ENCODE measurements around the gene FOSL1. TPM values are rescaled to one million over a fixed set of nuclear protein-coding genes. Genes with fewer than 3 reads are reported as not detected.
A peak's percentile ranks its signal among the peaks of the same experiment; 100 is the strongest.

FOSL1 gene
- total RNA-seq = 10 to 100 TPM; 11.1 to 11.3 TPM

DNA sequence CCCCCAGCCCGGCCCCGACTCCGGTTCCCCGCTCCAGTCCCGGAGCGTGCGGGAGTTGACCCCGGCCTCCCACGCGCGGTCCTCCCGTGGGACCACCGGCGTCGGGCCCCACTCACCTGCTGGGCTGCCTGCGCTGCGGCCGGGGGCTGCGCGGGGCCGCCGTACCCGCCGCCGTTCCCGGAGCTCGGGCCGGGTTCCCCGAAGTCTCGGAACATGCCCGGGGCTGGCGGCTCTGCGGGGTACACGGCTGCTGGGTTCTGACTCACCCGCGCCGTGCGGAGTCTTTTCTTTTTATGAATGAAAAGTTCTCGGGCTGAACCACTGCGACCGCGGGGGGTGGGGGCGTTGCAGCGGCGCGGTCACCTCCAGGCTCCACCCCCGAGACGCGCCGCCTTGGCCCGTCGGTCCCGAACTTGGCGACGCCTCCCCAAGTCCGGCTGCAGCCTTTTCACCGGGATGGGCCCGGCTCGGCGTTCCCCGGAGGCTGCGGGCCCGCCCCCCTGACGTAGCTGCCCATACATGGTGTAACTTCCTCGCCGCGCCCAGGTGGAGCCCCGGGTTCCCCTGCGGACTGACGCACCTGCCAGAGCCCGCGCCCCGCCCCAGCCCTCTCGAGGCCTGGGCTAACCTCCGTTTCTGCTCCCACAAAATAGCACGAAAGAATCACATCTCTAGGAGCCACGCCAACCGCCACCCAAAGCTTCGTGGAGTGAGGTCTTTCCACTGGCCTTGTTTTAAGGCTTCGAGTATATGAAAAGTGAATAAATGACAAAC, at the start of gene FOSL1:
Gene FOSL1, minus strand, starts transcription at position 264 of the 774 bp plus-strand sequence. Its CDS starts 49 bp downstream, at position 215.
- intact Hi-C loops (cut with DNase I, micrococcal nuclease) = loop anchor here (1.0 kb wide), 8 partner anchors 10 to 412 kb away; partner anchors contain the start of genes C11orf68 (in 2 of the 2), CCDC85B (in 2 of the 2), DRAP1 (in 2 of the 2) and BANF1 (in 1 of the 2)
- ChIA-PET CTCF (interaction anchor here (1.1 to 7.8 kb wide), 6 partner anchors 8 to 41 kb away, joined by 3 to 113 read pairs (median 6); partner anchors contain the start of genes CCDC85B, FIBP and MUS81), POLR2A (interaction anchor here (0.6 to 5.1 kb wide), 5 partner anchors 10 to 892 kb away, joined by 3 to 59 read pairs (median 3); partner anchors contain the start of genes CCDC85B and FIBP)
- ATAC-seq (peak; percentile 85), DNase-seq (peak; percentile 98)
- no peaks in the 10 kb centered on the region for H3K9me3 Mint-ChIP-seq (ENCODE audit: low read depth)
- peak within 1 kb of the TSS; percentile 75 for H3K4me3 Mint-ChIP-seq
- H3K27me3 Mint-ChIP-seq = peaks cover 4% of the 10 kb centered on the region
- H3K27ac Mint-ChIP-seq = peak within 1 kb of the TSS; percentile 78
- H3K4me1 Mint-ChIP-seq = peaks cover 35% of the 10 kb centered on the region
- H3K36me3 Mint-ChIP-seq (ENCODE audit: low read depth) = peaks cover 25% of the 10 kb centered on the region

DNA sequence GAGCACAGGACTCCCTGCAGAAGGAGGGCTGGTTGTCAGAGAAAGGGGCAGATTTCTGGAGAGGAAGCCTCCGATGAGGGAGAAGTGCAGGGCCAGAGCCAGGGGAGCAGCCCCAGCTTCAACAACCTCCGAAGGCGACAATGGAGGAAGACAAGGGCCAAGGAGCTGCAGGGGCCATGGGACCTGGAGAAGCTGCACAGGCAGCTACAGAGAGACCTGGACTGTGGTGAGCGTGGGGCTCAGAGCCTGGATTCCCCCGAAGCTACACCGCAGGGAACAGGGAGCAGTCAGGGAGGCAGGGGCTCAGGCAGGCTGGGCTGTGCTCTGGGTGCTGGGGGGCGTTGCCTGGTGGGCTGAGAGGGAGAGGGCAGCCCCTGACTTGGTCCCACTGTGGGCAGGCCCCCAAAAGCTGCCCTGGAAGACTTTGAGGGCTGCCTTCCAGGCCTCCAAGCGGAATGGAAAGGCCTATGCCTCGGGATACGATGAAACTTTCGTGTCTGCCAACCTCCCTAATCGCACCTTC, 47.5 kb upstream of the FOSL1 start:
- ChIA-PET CTCF (interaction anchor here (0.6 to 1.0 kb wide), 3 partner anchors 11 to 97 kb away, joined by 3 read pairs; no protein-coding TSS in a partner anchor), POLR2A (no interaction called here)
- H3K36me3 Mint-ChIP-seq (ENCODE audit: low read depth) = no peaks in the 10 kb centered on the region
- H3K27ac Mint-ChIP-seq = no peak overlapping the region
- H3K4me3 Mint-ChIP-seq = no peak overlapping the region
- no peak for ATAC-seq
- DNase-seq = no peak
- H3K4me1 Mint-ChIP-seq = no peaks in the 10 kb centered on the region
- H3K27me3 Mint-ChIP-seq = no peaks in the 10 kb centered on the region
- intact Hi-C loops (cut with DNase I, micrococcal nuclease) = no loop called here
- H3K9me3 Mint-ChIP-seq (ENCODE audit: low read depth) = no peaks in the 10 kb centered on the region

DNA sequence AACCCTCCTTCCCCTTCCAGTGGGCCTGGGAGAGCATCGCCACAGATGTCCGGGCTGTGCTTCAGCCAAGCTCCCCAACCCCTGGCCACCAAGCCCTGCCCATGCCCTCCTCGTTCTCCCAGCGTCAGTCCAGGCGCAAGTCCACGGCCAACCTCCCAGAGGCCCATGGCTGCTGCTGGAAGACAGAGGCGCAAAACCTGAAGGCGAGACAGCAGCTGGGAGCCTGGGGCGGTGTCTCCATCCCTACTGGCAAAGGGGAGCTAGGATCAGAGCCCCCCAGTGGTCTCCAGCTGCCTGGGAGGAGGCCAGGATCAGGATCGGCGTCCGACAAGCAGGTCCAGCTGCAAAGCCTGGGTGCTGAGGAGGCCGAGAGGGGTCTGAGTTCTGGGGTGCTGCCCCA, 46.9 kb upstream of the FOSL1 start:
- DNase-seq = no peak
- CTCF ChIA-PET = interaction anchor here (0.8 to 1.0 kb wide), 2 partner anchors 62 to 98 kb away, joined by 3 read pairs; no protein-coding TSS in a partner anchor
- H3K4me3 Mint-ChIP-seq = no peak overlapping the region
- POLR2A ChIA-PET = no interaction called here
- H3K27me3 Mint-ChIP-seq = no peaks in the 10 kb centered on the region
- ATAC-seq = no peak
- H3K9me3 Mint-ChIP-seq (ENCODE audit: low read depth) = no peaks in the 10 kb centered on the region
- intact Hi-C loops (cut with DNase I, micrococcal nuclease) = no loop called here
- no peak overlapping the region for H3K27ac Mint-ChIP-seq
- no peaks in the 10 kb centered on the region for H3K4me1 Mint-ChIP-seq
- no peaks in the 10 kb centered on the region for H3K36me3 Mint-ChIP-seq (ENCODE audit: low read depth)

DNA sequence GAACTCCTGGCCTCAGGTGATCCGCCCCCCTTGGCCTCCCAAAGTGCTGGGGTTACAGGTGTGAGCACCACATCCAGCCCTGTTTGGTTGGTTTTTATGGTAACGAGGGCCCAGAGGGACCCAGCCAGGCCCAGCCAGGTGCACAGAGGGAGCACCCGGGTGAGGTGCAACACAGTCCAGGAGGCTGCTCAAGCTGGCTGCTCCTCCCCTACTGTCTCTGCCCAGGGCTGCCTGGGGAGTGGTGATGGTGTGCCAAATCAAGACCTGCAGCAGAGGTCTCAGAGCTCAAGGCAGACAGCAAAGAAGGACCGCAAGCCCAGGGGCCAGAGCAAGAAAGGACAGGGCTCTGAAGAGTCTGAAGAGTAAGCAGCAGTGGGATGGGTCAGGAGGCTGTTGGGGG, 46.5 kb upstream of the FOSL1 start:
- intact Hi-C loops (cut with DNase I, micrococcal nuclease) = no loop called here
- no peak for ATAC-seq
- Mint-ChIP-seq H3K36me3 (ENCODE audit: low read depth) (no peaks in the 10 kb centered on the region), H3K4me3 (no peak overlapping the region), H3K4me1 (peaks cover under 1% of the 10 kb centered on the region), H3K9me3 (ENCODE audit: low read depth) (no peaks in the 10 kb centered on the region), H3K27ac (no peak overlapping the region), H3K27me3 (no peaks in the 10 kb centered on the region)
- DNase-seq = no peak
- ChIA-PET POLR2A (no interaction called here), CTCF (interaction anchor here (0.8 to 1.0 kb wide), 2 partner anchors 61 to 98 kb away, joined by 3 read pairs; no protein-coding TSS in a partner anchor)

DNA sequence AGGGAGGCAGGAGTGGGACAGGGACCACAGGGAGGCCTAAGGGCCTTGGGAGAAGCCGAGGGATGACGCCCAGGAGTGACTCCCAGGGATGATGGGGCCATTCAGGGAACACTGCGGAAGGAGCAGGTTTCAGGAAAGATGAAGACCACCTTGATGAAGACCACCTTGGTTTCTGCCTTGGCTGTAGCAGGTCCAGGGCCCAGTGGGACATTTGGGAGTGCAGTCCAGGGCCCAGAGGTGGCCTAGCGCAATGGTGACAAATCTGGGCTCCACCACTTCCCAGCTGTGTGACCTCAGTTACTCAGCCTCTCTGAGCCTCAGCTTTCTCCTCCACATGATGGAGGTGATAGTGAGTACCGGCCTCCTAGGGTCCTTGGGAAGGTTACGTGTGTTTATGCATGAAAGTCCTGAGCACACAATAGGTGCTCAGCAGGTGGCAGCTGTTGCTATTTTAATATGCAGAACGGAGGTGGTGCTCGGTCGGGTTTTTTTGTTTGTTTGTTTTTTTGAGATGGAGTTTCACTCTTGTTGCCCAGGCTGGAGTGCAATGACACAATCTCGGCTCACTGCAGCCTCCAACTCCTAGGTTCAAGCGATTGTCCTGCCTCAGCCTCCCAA, 45.9 kb upstream of the FOSL1 start:
- intact Hi-C loops (cut with DNase I, micrococcal nuclease) = no loop called here
- Mint-ChIP-seq H3K27ac (no peak overlapping the region), H3K9me3 (ENCODE audit: low read depth) (no peaks in the 10 kb centered on the region), H3K36me3 (ENCODE audit: low read depth) (no peaks in the 10 kb centered on the region), H3K4me1 (peaks cover 7% of the 10 kb centered on the region), H3K4me3 (no peak overlapping the region), H3K27me3 (no peaks in the 10 kb centered on the region)
- ATAC-seq = no peak
- no peak for DNase-seq
- ChIA-PET POLR2A (no interaction called here), CTCF (interaction anchor here (0.6 to 0.7 kb wide), 2 partner anchors 13 to 100 kb away, joined by 3 to 4 read pairs; no protein-coding TSS in a partner anchor)

DNA sequence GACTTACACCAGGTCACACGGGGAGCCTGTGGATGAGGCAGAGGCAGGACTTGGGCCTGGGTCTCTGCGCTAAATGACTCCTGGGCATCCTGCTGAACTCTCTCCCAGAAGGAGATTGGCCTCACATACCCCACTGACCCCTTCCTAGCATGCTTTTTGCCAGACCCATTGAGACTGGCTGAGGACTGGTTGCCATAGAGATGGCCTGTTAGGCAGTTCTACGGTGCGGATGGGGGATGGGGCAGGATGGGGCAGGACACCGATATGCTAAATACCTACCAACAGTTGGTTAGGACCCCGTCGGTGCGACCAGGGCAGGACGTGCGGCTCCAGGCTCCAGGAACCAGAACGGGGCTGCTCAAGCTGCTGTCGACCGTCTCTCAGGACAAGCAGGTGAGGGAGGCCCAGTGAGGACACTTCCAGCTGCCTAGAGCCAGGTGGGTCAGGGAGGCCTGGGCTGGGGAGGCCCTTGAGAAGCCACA, 45.3 kb upstream of the FOSL1 start, which contains the start of gene TSGA10IP:
Gene TSGA10IP, plus strand, starts transcription at position 51 of the 482 bp plus-strand sequence. Its CDS starts 196 bp downstream, at position 247.
- DNase-seq = no peak
- POLR2A ChIA-PET = no interaction called here
- no peaks in the 10 kb centered on the region for H3K9me3 Mint-ChIP-seq (ENCODE audit: low read depth)
- H3K4me1 Mint-ChIP-seq = peaks cover 9% of the 10 kb centered on the region
- intact Hi-C loops (cut with DNase I, micrococcal nuclease) = no loop called here
- no peaks in the 10 kb centered on the region for H3K36me3 Mint-ChIP-seq (ENCODE audit: low read depth)
- no peak within 1 kb of the TSS for H3K4me3 Mint-ChIP-seq
- CTCF ChIA-PET = interaction anchor here (0.6 to 0.7 kb wide), 2 partner anchors 13 to 101 kb away, joined by 3 to 4 read pairs; no protein-coding TSS in a partner anchor
- H3K27ac Mint-ChIP-seq = no peak within 1 kb of the TSS
- H3K27me3 Mint-ChIP-seq = no peaks in the 10 kb centered on the region
- no peak for ATAC-seq

DNA sequence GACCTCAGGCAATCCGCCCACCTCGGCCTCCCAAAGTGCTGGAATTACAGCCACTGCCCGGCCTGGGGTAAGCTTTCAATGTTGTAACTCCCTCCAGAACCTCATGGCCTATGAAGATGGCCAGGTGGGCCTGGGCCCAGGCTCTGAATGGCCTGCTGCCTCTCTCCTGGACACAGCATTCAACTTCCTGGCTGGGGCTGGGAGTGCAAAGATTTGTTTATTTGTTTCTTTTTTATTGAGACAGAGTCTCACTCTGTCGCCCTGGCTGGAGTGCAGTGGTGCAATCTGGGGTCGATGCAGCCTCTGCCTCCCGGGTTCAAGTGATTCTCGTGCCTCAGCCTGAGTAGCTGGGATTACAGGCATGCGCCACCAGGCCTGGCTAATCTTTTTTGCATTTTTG, 44.6 kb upstream of the FOSL1 start:
- intact Hi-C loops (cut with DNase I, micrococcal nuclease) = no loop called here
- Mint-ChIP-seq H3K4me3 (no peak overlapping the region), H3K36me3 (ENCODE audit: low read depth) (no peaks in the 10 kb centered on the region), H3K9me3 (ENCODE audit: low read depth) (no peaks in the 10 kb centered on the region), H3K4me1 (peaks cover 9% of the 10 kb centered on the region), H3K27me3 (no peaks in the 10 kb centered on the region), H3K27ac (no peak overlapping the region)
- ATAC-seq (no peak), DNase-seq (no peak)
- CTCF ChIA-PET = interaction anchor here (0.7 kb wide), 1 partner anchor 232 kb away, joined by 3 read pairs; no protein-coding TSS in a partner anchor
- POLR2A ChIA-PET = no interaction called here

DNA sequence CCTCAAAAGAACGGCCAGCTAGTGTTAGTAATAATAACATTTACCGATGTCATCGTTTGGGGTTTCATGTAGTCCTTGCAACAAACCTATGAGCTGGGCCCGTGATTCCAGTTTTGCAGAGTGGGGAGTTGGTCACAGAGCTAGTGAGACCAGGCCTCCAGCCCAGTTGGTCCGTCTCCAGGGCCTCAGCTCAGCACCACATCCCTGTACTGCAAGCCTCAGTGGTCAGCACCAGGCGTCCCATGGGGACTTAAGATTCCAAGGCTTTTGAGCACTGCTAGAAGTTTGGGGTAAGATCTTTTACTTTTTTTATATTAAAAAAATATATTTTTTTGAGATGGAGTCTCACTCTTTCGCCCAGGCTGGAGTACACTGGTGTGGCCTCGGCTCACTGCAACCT, 44.0 kb upstream of the FOSL1 start:
- intact Hi-C loops (cut with DNase I, micrococcal nuclease) = no loop called here
- DNase-seq (no peak), ATAC-seq (no peak)
- Mint-ChIP-seq H3K27me3 (no peaks in the 10 kb centered on the region), H3K9me3 (ENCODE audit: low read depth) (no peaks in the 10 kb centered on the region), H3K4me3 (no peak overlapping the region), H3K4me1 (peaks cover 9% of the 10 kb centered on the region), H3K36me3 (ENCODE audit: low read depth) (no peaks in the 10 kb centered on the region), H3K27ac (no peak overlapping the region)
- POLR2A ChIA-PET = no interaction called here
- CTCF ChIA-PET = interaction anchor here (0.7 to 1.1 kb wide), 2 partner anchors 12 to 231 kb away, joined by 3 read pairs; no protein-coding TSS in a partner anchor

DNA sequence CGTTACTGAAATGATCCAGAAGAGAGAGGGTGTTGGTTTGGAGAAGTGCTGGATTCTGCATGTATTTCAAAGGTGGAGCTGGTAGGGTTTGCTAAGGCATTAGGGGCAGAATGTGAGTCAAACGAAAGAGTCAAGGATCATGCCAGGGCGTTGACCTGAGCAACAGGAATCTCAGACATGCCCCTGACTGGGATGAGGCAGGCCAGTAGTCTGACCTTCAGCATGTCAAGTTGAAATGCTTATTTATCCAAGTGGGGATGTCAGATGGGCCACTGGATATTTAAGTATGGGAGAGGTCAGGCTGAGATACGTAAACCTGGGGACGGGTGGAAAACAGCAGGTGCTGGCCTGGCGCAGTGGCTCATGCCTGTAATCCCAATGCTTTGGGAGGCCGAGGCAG, 42.3 kb upstream of the FOSL1 start:
- Mint-ChIP-seq H3K27me3 (no peaks in the 10 kb centered on the region), H3K4me1 (peaks cover 9% of the 10 kb centered on the region), H3K36me3 (ENCODE audit: low read depth) (no peaks in the 10 kb centered on the region), H3K27ac (no peak overlapping the region), H3K4me3 (no peak overlapping the region), H3K9me3 (ENCODE audit: low read depth) (no peaks in the 10 kb centered on the region)
- CTCF ChIA-PET = interaction anchor here (0.6 kb wide), 1 partner anchor 670 kb away, joined by 3 read pairs; no protein-coding TSS in a partner anchor
- POLR2A ChIA-PET = no interaction called here
- ATAC-seq (no peak), DNase-seq (no peak)
- intact Hi-C loops (cut with DNase I, micrococcal nuclease) = no loop called here

DNA sequence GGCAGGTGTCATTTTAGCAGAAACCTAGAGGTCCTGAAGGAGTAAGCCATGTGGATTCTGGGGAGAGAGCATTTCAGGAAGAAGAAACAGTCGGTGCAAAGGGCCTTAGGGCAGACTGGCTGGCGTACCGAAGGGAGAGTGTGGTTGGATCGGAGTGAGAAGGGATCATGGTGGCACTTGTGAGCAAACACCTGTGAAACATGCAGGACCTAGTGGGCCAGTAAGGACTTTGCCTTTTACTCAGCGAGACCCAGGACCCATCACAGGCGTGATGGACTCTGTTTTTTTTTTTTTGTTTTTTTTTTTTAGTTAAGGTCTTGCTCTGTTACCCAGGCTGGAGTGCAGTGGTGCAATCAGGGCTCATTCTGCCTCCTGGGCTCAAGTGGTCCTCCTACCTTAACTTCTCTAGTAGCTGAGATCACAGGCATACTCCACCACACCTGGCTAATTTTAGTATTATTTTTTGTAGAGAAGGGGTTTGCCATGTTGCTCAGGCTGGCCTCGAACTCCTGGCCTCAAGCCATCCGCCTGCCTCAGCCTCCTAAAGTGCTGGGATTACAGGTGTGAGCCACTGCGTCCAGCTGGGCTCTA, 41.6 kb upstream of the FOSL1 start:
- no peaks in the 10 kb centered on the region for H3K27me3 Mint-ChIP-seq
- peaks cover 9% of the 10 kb centered on the region for H3K4me1 Mint-ChIP-seq
- DNase-seq (no peak), ATAC-seq (no peak)
- H3K4me3 Mint-ChIP-seq = no peak overlapping the region
- no peaks in the 10 kb centered on the region for H3K9me3 Mint-ChIP-seq (ENCODE audit: low read depth)
- CTCF ChIA-PET = no interaction called here
- H3K27ac Mint-ChIP-seq = peak overlapping the region; percentile 48
- no peaks in the 10 kb centered on the region for H3K36me3 Mint-ChIP-seq (ENCODE audit: low read depth)
- POLR2A ChIA-PET = no interaction called here
- intact Hi-C loops (cut with DNase I, micrococcal nuclease) = no loop called here

DNA sequence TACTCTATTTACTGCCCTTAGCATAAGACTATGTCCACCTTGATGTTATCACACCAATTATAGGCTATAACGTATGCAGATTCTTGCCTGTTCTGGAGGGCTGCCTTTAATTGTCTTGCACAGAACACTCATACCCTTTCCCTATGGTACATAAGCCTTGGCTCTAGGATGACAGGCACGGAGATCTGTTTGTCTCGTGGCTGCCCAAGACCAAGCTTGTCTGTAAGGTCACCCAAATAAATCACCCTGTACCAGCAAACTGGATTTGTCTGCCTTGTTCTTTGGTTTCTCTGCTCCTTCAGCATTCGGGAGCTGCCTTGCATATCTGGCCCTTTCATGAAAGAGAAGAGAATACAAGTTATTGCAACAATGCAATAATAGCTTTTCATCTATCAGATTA, 37.6 kb upstream of the FOSL1 start:
- no peak for ATAC-seq
- Mint-ChIP-seq H3K36me3 (ENCODE audit: low read depth) (no peaks in the 10 kb centered on the region), H3K4me1 (peaks cover 9% of the 10 kb centered on the region), H3K9me3 (ENCODE audit: low read depth) (no peaks in the 10 kb centered on the region), H3K4me3 (no peak overlapping the region), H3K27ac (no peak overlapping the region), H3K27me3 (no peaks in the 10 kb centered on the region)
- intact Hi-C loops (cut with DNase I, micrococcal nuclease) = no loop called here
- no peak for DNase-seq
- POLR2A ChIA-PET = no interaction called here
- CTCF ChIA-PET = interaction anchor here (0.6 kb wide), 2 partner anchors 21 to 161 kb away, joined by 3 read pairs; no protein-coding TSS in a partner anchor

Data from activated CD4-positive, alpha-beta T cell treated with anti-CD3 and anti-CD28 coated beads for 36 hours (primary cell).